Activated naive CD4-positive, alpha-beta T cell treated with anti-CD3 and anti-CD28 coated beads for 36 hours (primary cell): Measurements from ENCODE around the gene OLA1. TPM values are rescaled to one million over a fixed set of nuclear protein-coding genes. Genes with fewer than 3 reads are reported as not detected.

Experiments used
- CTCF ChIA-PET: fragments of 350-600 bp; sonication (Branson Sonifier 250); formaldehyde crosslinking; loops from one replicate; lab custom pipeline; 2021; ENCODE audit warnings: antibody characterized with exemption; lab: Charles Lee
- DNase-seq: peaks from one replicate; pipeline ENCODE4 v3.0.0-alpha.2; 2020
- H3K27ac Mint-ChIP-seq: one replicate; pipeline ENCODE4 v1.8.0; 2021; ENCODE audit warnings: mild to moderate bottlenecking, mixed read lengths
- H3K27me3 Mint-ChIP-seq: one replicate; pipeline ENCODE4 v1.8.0; 2021; ENCODE audit warnings: low read depth, mixed read lengths
- H3K36me3 Mint-ChIP-seq: one replicate; pipeline ENCODE4 v1.8.0; 2021; ENCODE audit warnings: low read depth, mixed read lengths
- H3K4me1 Mint-ChIP-seq: one replicate; pipeline ENCODE4 v1.8.0; 2021; ENCODE audit warnings: low read depth, mixed read lengths
- H3K4me3 Mint-ChIP-seq: one replicate; pipeline ENCODE4 v1.8.0; 2021; ENCODE audit warnings: mild to moderate bottlenecking, moderate library complexity, mixed read lengths
- H3K9me3 Mint-ChIP-seq: one replicate; pipeline ENCODE4 v1.8.0; 2021; ENCODE audit warnings: mixed read lengths
- intact Hi-C: fragments of 100-400 bp; cut with micrococcal nuclease; formaldehyde crosslinking; loops from one replicate; pipeline ENCODE4 v1.15.1; 2023
- total RNA-seq, 2 experiments: library from RNA; stranded (reverse); gene quantifications; one replicate each; pipeline ENCODE4 v1.2.3, GENCODE V29; 2021

OLA1 gene
- total RNA-seq, 2 experiments from 2014 or later = 140 to 142 TPM

DNA sequence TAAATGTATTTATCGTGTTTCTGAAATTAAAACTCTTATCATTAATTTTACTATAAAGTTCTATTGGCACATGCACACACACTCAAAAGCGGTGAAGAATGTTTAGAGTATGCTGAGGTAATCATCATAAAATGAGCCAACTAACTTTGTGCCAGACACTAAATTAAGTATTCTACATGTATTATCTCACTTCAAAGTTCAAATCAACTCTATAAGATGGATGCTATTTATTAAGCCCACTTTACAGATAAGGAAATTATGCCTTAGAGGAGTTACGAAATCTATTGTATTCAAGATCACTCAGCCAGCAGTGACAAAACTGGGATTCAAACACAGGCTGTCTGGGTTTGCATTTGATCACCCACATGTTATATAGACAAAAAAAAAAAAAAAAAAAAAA, 24.9 kb downstream of the OLA1 start:
- H3K27me3 Mint-ChIP-seq = no peaks in the 10 kb centered on the region
- no peaks in the 10 kb centered on the region for H3K9me3 Mint-ChIP-seq
- no peak for DNase-seq
- no peak overlapping the region for H3K4me3 Mint-ChIP-seq
- no peak overlapping the region for H3K27ac Mint-ChIP-seq
- no peaks in the 10 kb centered on the region for H3K4me1 Mint-ChIP-seq
- intact Hi-C loops = no loop called here
- H3K36me3 Mint-ChIP-seq = peaks cover 30% of the 10 kb centered on the region
- CTCF ChIA-PET = interaction anchor here (0.6 kb wide), 1 partner anchor 129 kb away, joined by 3 read pairs; no protein-coding TSS in a partner anchor

DNA sequence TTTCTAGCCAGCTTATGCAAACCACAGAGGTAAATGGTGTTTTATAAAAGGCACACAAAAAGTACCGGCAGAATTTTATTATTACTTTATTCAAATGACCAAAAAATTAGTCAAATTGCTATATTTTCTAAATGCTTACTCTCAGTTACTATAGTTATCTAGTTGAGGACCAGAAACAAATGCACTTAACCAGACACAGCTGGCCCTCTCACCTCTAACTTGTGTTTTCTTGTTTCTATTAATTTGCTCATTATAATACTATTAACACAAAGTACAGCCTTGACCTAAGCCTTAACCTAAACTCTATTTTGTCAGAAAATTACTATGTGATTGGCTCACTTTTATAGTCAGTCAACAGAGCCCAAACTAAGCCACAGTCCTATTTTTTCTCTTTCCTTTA, 26.2 kb downstream of the OLA1 start:
- H3K4me1 Mint-ChIP-seq = no peaks in the 10 kb centered on the region
- H3K27ac Mint-ChIP-seq = no peak overlapping the region
- H3K9me3 Mint-ChIP-seq = no peaks in the 10 kb centered on the region
- H3K27me3 Mint-ChIP-seq = no peaks in the 10 kb centered on the region
- H3K36me3 Mint-ChIP-seq = peaks cover 25% of the 10 kb centered on the region
- DNase-seq = no peak
- no peak overlapping the region for H3K4me3 Mint-ChIP-seq
- CTCF ChIA-PET = no interaction called here
- intact Hi-C loops = no loop called here

DNA sequence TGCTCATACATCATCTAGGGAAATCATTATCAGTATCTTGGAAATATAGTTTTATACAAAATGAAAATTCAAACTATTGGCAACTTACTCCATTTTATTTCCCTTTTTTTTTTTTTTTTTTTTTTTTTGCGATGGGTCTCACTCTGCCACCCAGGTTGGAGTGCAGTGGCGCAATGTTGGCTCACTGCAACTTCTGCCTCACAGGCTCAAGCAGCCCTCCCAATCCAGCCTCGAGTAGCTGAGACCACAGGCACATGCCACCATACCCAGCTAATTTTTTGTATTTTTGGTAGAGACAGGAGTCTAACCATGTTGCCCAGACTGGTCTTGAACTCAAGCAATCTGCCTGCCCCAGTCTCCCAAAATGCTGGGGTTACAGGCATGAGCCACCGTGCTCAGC, 29.0 kb downstream of the OLA1 start:
- intact Hi-C loops = no loop called here
- Mint-ChIP-seq H3K36me3 (peaks cover 12% of the 10 kb centered on the region), H3K27ac (no peak overlapping the region), H3K9me3 (no peaks in the 10 kb centered on the region), H3K4me3 (no peak overlapping the region), H3K4me1 (no peaks in the 10 kb centered on the region), H3K27me3 (no peaks in the 10 kb centered on the region)
- CTCF ChIA-PET = no interaction called here
- no peak for DNase-seq

DNA sequence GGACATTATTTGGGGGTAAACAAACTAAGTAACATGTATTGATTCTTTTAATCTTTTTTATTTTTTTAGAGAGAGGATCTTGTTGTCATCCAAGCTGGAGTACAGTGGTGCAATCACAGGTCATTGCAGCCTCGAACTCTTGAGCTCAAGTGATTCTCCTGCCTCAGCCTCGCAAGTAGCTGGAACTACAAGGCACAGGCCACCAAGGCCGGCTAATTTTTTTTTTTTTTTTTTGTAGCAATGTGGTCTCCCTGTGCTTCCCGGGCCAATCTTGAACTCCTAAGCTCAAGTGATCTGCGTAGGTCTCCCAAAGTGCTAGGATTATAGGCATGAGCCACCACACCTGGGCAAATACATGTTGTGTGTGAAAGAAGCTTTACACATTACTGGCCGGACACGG, 29.6 kb downstream of the OLA1 start:
- no peaks in the 10 kb centered on the region for H3K27me3 Mint-ChIP-seq
- H3K27ac Mint-ChIP-seq = no peak overlapping the region
- peaks cover 12% of the 10 kb centered on the region for H3K36me3 Mint-ChIP-seq
- no peak overlapping the region for H3K4me3 Mint-ChIP-seq
- H3K4me1 Mint-ChIP-seq = no peaks in the 10 kb centered on the region
- CTCF ChIA-PET = no interaction called here
- H3K9me3 Mint-ChIP-seq = no peaks in the 10 kb centered on the region
- DNase-seq = no peak
- intact Hi-C loops = no loop called here

DNA sequence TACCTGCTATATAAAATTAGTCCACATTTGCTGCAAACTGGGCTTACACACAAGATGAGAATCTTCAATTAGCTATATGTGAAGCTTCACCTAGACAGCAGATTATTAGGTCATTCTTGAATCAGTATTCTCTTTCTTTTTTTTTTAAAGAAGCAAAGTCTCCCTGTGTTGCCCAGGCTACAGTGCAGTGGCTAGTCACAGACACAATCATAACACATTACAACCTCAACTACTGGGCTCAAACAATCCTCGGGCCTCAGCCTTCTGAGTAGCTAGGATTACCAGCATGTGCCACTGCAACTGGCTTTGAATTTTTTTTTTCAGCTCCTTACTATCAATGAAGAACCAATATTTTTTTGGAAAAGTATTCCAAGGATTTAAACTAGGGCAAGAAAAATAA, 30.5 kb downstream of the OLA1 start:
- intact Hi-C loops = no loop called here
- H3K9me3 Mint-ChIP-seq = no peaks in the 10 kb centered on the region
- CTCF ChIA-PET = interaction anchor here (0.7 kb wide), 1 partner anchor 12 kb away, joined by 3 read pairs; no protein-coding TSS in a partner anchor
- peaks cover 9% of the 10 kb centered on the region for H3K36me3 Mint-ChIP-seq
- H3K27me3 Mint-ChIP-seq = no peaks in the 10 kb centered on the region
- no peaks in the 10 kb centered on the region for H3K4me1 Mint-ChIP-seq
- no peak overlapping the region for H3K4me3 Mint-ChIP-seq
- H3K27ac Mint-ChIP-seq = no peak overlapping the region
- DNase-seq = no peak

DNA sequence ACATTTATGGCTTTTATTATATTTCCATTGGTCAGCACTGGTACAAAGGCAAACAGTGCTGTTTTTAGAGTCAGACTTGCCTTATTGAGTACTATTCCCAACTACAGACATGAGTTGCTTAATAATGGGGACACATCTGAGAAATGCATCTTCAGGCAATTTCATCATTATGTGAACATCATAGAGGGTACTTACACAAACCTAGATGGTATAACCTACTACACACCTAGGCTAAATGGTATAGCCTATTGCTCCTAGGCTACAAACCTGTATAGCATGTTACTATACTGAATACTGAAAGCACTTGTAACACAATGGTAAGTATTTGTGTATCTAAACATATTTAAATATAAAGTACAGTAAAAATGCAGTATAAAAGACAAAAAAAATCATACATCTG, 36.4 kb downstream of the OLA1 start:
- no peaks in the 10 kb centered on the region for H3K9me3 Mint-ChIP-seq
- DNase-seq = no peak
- peaks cover 4% of the 10 kb centered on the region for H3K36me3 Mint-ChIP-seq
- no peaks in the 10 kb centered on the region for H3K27me3 Mint-ChIP-seq
- no peaks in the 10 kb centered on the region for H3K4me1 Mint-ChIP-seq
- no peak overlapping the region for H3K27ac Mint-ChIP-seq
- CTCF ChIA-PET = interaction anchor here (0.6 kb wide), 1 partner anchor 227 kb away, joined by 4 read pairs; no protein-coding TSS in a partner anchor
- intact Hi-C loops = no loop called here
- H3K4me3 Mint-ChIP-seq = no peak overlapping the region

DNA sequence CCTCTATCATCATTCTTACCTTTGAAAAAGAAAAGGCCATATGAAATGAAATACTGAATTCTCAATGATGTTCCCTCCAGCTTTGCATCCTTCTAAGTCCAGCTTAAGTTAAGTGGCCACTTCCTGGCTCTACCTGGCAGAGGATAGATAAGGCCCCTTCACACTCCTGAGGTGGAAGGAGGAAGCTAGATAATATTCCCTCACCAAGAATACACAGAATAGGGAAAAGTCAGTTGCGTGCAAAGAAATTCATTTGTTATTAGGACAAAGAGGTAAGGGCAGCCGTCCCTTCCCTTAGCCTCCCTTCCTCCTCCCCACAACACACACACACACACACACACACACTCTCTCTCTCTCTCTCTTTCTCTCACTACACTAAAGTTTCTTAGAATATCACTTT, 37.5 kb downstream of the OLA1 start:
- CTCF ChIA-PET = no interaction called here

DNA sequence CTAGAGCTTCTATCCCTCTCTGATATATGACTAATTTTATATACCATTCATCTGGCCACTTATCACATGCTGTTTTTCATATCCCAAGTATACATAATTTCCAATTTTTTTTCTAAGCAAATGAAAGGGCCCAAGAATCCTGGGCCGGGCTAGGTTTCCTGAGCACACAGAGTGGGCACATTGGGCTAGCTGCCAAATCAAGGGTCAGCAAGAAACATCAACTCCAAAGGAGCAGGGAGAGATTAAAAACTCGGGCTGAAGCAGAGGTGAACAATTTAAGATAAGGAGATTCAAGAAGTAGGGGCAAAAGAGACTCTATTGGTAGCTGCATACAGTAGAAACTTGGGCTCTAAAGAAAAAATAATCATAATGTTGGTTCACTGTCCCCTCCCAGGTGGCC, 39.0 kb downstream of the OLA1 start:
- CTCF ChIA-PET = interaction anchor here (0.6 to 1.2 kb wide), 3 partner anchors 16 to 68 kb away, joined by 3 read pairs; no protein-coding TSS in a partner anchor
- Mint-ChIP-seq H3K27ac (no peak overlapping the region), H3K4me3 (no peak overlapping the region), H3K4me1 (no peaks in the 10 kb centered on the region), H3K36me3 (peaks cover 2% of the 10 kb centered on the region), H3K9me3 (no peaks in the 10 kb centered on the region), H3K27me3 (no peaks in the 10 kb centered on the region)
- DNase-seq = no peak
- intact Hi-C loops = no loop called here

More for the DNA sequence above, 37.5 kb downstream of the OLA1 start:
- Mint-ChIP-seq H3K4me1 (no peaks in the 10 kb centered on the region), H3K27ac (no peak overlapping the region), H3K9me3 (no peaks in the 10 kb centered on the region), H3K36me3 (peaks cover 4% of the 10 kb centered on the region), H3K4me3 (no peak overlapping the region), H3K27me3 (no peaks in the 10 kb centered on the region)
- intact Hi-C loops = no loop called here
- DNase-seq = no peak

DNA sequence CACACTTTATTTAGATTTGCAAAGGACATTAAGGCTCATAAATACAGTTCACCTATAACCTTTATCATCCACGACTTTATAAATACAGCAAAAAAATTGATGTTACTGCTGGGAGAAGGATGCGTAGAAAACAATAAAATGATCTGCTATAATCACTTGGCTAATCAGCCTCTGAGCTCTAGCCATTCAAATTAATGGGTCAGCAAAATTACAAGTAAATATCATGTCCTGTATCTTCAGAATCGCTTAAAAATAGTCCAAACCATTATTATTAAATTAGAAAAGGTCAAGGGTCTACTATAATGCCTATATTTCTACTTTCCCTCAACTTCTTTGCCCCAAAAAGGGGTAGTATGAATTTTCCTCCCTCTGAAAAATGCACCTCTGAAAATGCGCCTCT, 40.3 kb downstream of the OLA1 start:
- DNase-seq = no peak
- no peaks in the 10 kb centered on the region for H3K27me3 Mint-ChIP-seq
- H3K36me3 Mint-ChIP-seq = peaks cover 2% of the 10 kb centered on the region
- no peaks in the 10 kb centered on the region for H3K9me3 Mint-ChIP-seq
- no peaks in the 10 kb centered on the region for H3K4me1 Mint-ChIP-seq
- intact Hi-C loops = no loop called here
- CTCF ChIA-PET = no interaction called here
- no peak overlapping the region for H3K4me3 Mint-ChIP-seq
- H3K27ac Mint-ChIP-seq = no peak overlapping the region

DNA sequence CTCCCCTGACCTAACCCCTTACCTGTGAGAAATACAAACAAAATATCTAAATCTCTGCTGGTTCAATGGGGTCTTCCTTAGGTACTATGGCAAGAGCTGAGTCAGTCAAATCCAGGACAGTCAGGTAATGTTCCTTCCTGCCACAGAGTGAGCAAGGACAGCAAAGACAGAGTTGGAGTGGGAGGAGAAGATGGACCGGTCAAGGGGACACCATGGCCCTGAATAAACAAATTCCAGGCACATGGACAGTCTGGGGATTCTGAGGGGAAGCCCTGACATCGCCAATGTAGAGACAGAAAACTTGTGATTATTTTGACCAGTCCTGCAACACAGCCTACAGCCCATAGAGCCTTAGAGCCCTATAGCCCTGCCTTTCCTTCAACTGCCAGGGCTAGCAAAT, 42.8 kb downstream of the OLA1 start:
- intact Hi-C loops = no loop called here
- no peaks in the 10 kb centered on the region for H3K27me3 Mint-ChIP-seq
- no peak overlapping the region for H3K27ac Mint-ChIP-seq
- no peak overlapping the region for H3K4me3 Mint-ChIP-seq
- DNase-seq = no peak
- H3K9me3 Mint-ChIP-seq = no peaks in the 10 kb centered on the region
- H3K36me3 Mint-ChIP-seq = peaks cover 5% of the 10 kb centered on the region
- CTCF ChIA-PET = interaction anchor here (0.6 to 0.7 kb wide), 2 partner anchors 13 to 253 kb away, joined by 3 read pairs; no protein-coding TSS in a partner anchor
- H3K4me1 Mint-ChIP-seq = no peaks in the 10 kb centered on the region

DNA sequence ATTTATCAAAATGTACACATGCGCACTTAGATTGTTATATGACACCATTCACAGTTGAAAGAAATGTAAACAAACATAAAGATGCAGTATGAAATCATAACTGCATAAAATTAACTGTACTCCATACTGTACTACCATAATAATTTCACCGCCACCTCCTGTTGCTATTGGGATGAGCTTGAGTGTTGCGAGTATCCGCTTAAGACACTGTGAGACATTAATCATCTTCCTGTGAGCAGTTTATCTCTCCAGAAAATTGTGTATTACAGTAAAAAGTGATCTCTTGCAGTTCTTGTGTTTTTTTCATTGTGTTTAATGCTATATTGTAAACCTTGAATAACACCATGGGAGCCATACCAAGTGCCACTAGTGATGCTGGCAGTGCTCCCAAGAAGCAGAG, 46.1 kb downstream of the OLA1 start:
- intact Hi-C loops = no loop called here
- H3K36me3 Mint-ChIP-seq = peaks cover 6% of the 10 kb centered on the region
- no peaks in the 10 kb centered on the region for H3K27me3 Mint-ChIP-seq
- no peaks in the 10 kb centered on the region for H3K9me3 Mint-ChIP-seq
- no peak overlapping the region for H3K4me3 Mint-ChIP-seq
- H3K4me1 Mint-ChIP-seq = no peaks in the 10 kb centered on the region
- CTCF ChIA-PET = no interaction called here
- H3K27ac Mint-ChIP-seq = no peak overlapping the region
- no peak for DNase-seq

DNA sequence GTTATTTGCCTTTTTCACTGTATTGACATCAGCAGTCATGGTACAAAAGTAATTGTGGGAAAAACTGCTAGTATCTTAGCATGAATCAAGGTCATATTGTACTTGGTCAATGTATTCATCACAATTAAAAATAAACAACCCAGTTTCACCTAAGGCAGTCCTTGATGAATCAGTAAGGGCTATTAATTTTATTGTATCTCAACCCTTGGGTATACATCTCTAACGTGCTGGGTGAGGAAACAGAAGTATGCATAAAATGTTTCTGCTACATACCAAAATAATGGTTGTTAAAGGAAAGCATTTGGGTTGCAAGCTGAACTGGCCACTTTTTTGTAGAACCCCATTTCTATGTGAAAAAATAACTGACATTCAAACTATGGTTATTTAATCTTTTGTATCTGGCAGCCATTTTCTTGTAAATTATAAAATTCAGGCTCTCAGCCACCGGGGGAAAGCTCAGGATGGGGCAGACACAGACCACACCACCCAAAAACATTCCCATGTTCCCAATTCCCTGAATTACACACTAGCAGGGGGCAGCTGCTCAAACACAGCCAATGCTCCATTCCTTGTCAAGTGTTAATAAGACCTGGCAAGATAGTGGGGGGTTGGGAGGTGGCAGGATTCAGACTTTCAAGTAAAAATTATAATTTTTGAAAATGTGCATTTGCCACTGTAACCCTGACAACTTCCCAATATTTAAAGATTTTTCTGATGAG, 49.3 kb downstream of the OLA1 start:
- CTCF ChIA-PET = interaction anchor here (0.5 kb wide), 1 partner anchor 38 kb away, joined by 3 read pairs; no protein-coding TSS in a partner anchor
- Mint-ChIP-seq H3K27me3 (no peaks in the 10 kb centered on the region), H3K36me3 (peaks cover 6% of the 10 kb centered on the region), H3K27ac (no peak overlapping the region), H3K4me3 (no peak overlapping the region), H3K9me3 (no peaks in the 10 kb centered on the region), H3K4me1 (no peaks in the 10 kb centered on the region)
- intact Hi-C loops = no loop called here
- no peak for DNase-seq

DNA sequence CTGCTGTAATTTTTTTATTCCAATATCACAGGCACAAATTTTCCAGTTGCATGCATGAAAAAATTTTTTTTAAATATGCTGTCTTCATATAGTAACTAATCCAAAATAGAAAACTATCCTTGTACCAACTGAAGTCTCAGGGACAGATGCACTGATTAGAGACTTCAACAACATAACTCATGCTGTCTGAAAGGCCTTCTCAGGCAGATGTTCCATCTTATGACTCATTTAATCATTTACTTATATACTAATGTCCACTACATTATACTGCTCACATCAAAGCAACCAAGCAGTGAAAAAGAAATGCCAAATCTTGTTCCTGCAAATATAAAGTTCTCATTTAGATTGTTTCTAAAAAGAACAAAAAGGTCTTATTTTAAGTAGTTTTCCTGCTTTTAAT, 53.1 kb downstream of the OLA1 start:
- no peak overlapping the region for H3K4me3 Mint-ChIP-seq
- H3K9me3 Mint-ChIP-seq = no peaks in the 10 kb centered on the region
- H3K27me3 Mint-ChIP-seq = no peaks in the 10 kb centered on the region
- no peak for DNase-seq
- intact Hi-C loops = no loop called here
- H3K27ac Mint-ChIP-seq = no peak overlapping the region
- H3K36me3 Mint-ChIP-seq = peaks cover 1% of the 10 kb centered on the region
- CTCF ChIA-PET = no interaction called here
- no peaks in the 10 kb centered on the region for H3K4me1 Mint-ChIP-seq
